A673 (cell line): Measurements from ENCODE around the gene ANO3.

Experiments
- EZH2 ChIP-seq: fragments of 200-600 bp; sonication (generic); IDR thresholded peaks from 2 replicates; pipeline ENCODE4 v1.6.1; 2017; ENCODE audit warnings: borderline replicate concordance, low read depth, mild to moderate bottlenecking, mixed read lengths, antibody characterized with exemption, low read length; ENCODE audit not compliant: poor library complexity, severe bottlenecking
- TF ChIP-seq, protein P1 (sequence below): fragments of 300-800, 200-600 bp; sonication (generic); conservative IDR thresholded peaks from 2 replicates; pipeline ENCODE4 v1.5.1; 2017; ENCODE audit warnings: low read depth, mild to moderate bottlenecking, antibody characterized with exemption, low read length, moderate library complexity, mixed read lengths

GRCh38 chr11:26620282-26621045 is 288.5 kb downstream of the ANO3 start:
- no peak for TF ChIP-seq EZH2
- TF ChIP-seq, protein P1, sequence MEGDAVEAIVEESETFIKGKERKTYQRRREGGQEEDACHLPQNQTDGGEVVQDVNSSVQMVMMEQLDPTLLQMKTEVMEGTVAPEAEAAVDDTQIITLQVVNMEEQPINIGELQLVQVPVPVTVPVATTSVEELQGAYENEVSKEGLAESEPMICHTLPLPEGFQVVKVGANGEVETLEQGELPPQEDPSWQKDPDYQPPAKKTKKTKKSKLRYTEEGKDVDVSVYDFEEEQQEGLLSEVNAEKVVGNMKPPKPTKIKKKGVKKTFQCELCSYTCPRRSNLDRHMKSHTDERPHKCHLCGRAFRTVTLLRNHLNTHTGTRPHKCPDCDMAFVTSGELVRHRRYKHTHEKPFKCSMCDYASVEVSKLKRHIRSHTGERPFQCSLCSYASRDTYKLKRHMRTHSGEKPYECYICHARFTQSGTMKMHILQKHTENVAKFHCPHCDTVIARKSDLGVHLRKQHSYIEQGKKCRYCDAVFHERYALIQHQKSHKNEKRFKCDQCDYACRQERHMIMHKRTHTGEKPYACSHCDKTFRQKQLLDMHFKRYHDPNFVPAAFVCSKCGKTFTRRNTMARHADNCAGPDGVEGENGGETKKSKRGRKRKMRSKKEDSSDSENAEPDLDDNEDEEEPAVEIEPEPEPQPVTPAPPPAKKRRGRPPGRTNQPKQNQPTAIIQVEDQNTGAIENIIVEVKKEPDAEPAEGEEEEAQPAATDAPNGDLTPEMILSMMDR, result no peak
